NB4 (cell line): ENCODE data around the gene UBE2Q1.

Experiments used
- DNase-seq: peaks from one replicate; pipeline ENCODE4 v3.0.0; 2010; ENCODE audit warnings: low read depth
- H3K4me3 ChIP-seq: one replicate; pipeline ENCODE4 v1.5.1; 2011; ENCODE audit warnings: mild to moderate bottlenecking, low read depth, low read length, moderate library complexity
- MAX ChIP-seq: IDR thresholded peaks from 2 replicates; pipeline ENCODE4 v1.6.1; 2011; ENCODE audit warnings: low read depth, low read length
- MYC ChIP-seq: IDR thresholded peaks from 2 replicates; pipeline ENCODE4 v1.6.1; 2011; ENCODE audit warnings: low read depth, low read length
- POLR2A ChIP-seq: IDR thresholded peaks from 2 replicates; pipeline ENCODE4 v1.6.1; 2011; ENCODE audit warnings: mild to moderate bottlenecking; ENCODE audit not compliant: insufficient read length; ENCODE audit errors: extremely low read depth
- TF ChIP-seq, protein P1 (sequence below): IDR thresholded peaks from one replicate; pipeline ENCODE4 v1.5.1; 2012; ENCODE audit warnings: low read depth, low read length

The UBE2Q1 gene

GRCh38 chr1:154500533-154500932 lies 57.9 kb downstream of the UBE2Q1 start:
- H3K4me3 ChIP-seq: no peak overlapping the region
- TF ChIP-seq POLR2A: no peak
- no peak for TF ChIP-seq MAX
- TF ChIP-seq, protein P1, sequence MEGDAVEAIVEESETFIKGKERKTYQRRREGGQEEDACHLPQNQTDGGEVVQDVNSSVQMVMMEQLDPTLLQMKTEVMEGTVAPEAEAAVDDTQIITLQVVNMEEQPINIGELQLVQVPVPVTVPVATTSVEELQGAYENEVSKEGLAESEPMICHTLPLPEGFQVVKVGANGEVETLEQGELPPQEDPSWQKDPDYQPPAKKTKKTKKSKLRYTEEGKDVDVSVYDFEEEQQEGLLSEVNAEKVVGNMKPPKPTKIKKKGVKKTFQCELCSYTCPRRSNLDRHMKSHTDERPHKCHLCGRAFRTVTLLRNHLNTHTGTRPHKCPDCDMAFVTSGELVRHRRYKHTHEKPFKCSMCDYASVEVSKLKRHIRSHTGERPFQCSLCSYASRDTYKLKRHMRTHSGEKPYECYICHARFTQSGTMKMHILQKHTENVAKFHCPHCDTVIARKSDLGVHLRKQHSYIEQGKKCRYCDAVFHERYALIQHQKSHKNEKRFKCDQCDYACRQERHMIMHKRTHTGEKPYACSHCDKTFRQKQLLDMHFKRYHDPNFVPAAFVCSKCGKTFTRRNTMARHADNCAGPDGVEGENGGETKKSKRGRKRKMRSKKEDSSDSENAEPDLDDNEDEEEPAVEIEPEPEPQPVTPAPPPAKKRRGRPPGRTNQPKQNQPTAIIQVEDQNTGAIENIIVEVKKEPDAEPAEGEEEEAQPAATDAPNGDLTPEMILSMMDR: no peak
- TF ChIP-seq MYC: no peak
- DNase-seq: no peak

DNA sequence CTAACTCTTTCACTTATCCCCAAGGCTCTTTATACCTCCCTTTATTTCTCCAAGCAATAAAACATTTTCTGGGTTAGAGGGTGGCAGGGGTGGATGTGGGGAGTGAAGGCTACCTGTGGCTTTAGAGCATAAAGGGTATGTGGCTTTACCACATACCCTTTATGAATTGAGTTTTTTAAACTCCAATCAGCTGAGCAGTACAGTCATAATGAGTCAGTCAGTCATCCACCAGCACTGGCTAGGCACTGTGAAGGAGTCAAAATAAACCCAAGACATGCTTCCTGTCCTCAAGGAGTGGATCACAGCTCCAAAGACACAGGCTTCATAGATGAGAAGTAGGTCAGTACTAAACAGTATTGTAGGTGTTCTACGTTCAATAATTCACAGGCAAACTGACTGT lies 59.0 kb downstream of the UBE2Q1 start:
- no peak overlapping the region for H3K4me3 ChIP-seq
- DNase-seq: no peak
- TF ChIP-seq MYC: no peak
- no peak for TF ChIP-seq MAX
